GF-D8 (cell line): Measurements from ENCODE around the gene RARRES2.
"Not testable (repeated sequence)": the region's sequence is repeated elsewhere in the genome, so short reads cannot be mapped to it uniquely, and the experiment has no call there.

Experiments
- DNase-seq: peaks from one replicate; lab custom pipeline; 2025; lab: John Stamatoyannopoulos, UW

Gene RARRES2

DNA sequence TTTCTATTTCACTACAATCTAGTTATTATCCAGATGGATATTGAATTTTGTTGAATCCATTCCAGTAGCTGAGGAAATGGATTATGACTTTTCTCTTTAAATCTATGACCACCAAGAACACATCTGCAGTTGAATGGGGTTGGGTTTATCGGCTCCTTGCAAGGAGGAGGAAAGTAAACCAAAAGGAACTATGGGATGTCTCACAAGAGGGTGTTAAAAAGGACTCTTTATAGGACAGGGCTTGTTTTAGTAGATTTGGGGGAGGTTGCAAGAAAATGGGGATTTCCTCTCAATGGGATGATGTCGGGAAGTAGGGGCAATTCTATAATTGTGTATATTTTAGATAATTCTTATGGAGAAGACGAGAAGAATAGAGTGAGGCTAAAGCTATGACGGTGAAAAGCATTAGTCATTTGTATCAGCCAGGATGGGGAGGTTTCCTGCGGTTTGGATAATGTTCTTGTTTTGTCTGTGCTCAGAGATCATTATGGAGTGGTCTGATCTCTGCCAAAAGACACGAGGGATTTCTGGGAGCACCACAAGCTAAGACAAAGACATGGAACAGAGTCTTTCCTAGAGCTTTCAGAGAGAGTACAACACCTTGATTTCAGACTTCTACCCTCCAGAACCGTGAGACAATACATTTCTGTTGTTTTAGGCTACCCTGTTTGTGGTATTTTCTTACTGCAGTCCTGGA lies 23.5 kb downstream of the RARRES2 start:
- no peak for DNase-seq

DNA sequence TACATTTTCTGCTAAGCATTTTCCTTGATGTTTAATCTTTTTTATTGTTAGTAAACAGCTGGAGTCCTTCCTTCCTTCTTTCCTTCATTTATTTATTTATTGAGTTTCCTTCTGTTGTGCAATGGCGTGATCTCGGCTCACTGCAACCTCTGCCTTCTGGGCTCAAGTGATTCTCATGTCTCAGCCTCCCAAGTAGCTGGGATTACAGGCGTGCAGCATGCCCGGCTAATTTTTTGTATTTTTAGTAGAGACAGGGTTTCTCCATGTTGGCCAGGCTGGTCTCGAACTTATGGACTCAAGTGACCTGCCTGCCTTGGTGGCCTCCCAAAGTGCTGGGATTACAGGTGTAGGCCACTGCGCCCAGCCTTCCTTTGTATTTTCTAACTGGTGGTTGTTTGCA lies 24.4 kb downstream of the RARRES2 start:
- not testable (repeated sequence) for DNase-seq

DNA sequence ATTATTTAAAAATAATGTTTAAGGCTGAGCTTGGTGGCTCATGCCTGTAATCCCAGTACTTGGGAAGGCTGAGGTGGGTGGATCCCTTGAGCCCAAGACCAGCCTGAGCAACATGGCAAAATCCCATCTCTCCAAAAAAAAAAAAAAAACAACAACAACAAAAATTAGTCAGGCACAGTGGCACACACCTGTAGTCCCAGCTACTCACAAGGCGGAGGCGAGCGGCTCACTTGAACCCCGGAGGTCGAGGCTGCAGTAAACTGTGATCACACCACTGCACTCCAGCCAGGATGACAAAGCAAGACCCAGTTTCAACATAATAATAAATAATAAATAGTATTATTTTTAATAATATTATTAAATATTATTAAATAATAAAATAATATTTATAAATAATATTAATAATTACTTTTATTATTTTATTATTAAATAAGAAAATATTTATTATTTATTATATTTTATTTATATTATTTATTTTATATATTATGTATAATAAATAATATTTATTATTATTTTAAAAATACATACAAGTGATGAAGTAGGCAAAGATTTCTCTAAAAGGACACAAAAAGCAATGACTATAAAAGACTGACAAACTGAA lies 26.7 kb downstream of the RARRES2 start:
- no peak for DNase-seq

DNA sequence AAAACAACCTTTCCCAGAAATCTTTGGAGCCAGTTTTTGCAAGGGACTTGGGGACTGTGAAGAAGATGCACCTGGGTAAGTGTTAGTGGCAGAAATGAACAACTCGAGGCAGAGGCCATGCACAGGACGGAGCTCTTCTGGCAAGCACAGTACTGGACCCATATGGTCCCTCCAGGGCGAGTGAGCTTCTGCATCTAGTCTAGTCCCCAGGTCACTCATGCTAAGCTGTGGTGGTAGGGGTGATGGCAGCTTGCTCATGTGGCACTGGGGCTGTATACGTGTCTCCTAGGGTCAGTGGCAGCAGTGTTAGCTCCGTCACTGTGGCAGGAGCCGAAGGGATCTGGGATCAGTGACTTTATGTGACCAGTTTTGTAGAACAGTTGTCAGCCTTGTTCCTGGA lies 27.6 kb downstream of the RARRES2 start:
- DNase-seq: no peak

DNA sequence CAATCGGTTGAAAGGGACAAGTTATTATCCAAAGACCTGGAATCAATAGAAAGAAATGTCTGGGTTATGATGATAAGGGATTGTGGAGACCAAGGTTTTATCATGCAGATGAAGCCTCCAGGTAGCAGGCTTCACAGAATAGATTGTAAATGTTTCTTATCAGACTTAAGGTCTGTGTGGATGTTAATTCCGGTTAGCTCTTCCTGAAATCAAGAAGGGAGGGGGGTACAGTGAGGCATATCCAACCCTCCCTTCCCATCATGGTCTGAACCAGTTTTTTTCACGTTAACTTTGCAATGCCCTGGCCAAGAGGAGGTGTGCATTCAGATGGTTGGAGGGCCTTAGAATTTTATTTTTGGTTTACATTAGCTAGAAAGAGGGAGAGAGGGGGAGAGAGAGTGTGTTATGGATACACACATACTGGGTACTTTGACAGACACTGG lies 28.0 kb downstream of the RARRES2 start:
- no peak for DNase-seq

DNA sequence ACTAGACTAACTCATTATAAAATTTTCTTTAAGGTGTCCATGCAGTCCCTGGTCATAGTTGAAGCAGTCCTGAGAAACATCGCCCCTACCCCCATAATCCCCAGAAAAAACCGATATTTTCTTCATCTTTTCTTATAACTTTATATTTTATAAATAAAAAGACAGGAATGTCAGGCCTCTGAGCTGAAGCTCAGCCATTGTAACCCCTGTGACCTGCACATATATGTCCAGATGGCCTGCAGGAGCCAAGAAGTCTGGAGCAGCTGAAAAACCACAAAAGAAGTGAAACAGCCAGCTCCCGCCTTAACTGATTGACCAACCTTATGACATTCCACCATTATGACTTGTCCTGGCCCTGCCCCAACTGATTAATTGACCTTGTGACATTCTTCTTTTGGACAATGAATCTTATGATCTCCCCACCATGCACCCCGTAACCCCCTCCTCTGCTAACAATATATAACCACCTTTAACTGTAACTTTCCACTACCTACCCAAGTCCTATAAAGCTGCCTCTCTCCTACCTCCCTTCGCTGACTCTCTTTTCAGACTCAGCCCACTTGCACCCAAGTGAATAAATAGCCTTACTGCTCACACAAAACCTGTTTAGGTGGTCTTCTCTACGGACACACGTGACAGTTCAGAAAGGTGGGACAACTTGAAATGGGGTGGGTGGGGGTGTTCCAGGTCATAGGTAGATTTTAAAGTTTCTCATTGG lies 28.6 kb downstream of the RARRES2 start:
- not testable (repeated sequence) for DNase-seq

DNA sequence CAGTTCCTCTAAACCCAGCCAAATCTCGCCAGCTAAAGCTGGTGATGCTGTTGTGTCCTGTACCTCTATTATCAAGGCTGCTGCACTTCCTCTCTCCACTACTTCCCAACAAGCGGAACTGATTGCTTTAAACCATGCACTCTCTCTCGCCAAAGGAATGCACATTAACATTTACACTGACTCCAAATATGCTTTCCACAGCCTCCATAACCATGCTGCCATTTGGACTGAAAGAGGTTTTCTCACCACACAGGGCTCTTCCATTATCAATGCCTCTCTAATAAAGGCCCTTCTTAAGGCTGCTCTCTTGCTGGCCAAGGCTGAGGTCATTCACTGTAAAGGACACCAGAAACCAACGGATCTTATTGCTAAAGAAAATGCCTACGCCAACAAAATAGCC lies 29.7 kb downstream of the RARRES2 start:
- DNase-seq: no peak

DNA sequence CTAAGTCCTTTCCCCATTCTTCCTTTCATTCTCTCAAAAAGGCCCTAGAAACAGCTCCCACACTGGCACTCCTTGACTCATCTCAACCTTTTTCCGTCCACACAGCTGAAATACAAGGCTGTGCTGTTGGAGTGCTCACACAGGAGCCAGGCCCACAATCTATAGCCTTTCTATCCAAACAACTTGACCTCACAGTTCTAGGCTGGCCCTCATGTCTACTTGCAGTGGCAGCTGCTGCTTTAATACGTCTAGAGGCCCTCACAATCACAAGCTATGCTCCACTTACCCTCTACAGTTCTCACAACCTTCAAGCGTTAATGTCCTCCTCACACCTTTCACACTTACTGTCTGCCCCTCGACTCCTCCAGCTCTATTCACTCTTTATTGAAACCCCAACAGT lies 30.3 kb downstream of the RARRES2 start:
- no peak for DNase-seq

DNA sequence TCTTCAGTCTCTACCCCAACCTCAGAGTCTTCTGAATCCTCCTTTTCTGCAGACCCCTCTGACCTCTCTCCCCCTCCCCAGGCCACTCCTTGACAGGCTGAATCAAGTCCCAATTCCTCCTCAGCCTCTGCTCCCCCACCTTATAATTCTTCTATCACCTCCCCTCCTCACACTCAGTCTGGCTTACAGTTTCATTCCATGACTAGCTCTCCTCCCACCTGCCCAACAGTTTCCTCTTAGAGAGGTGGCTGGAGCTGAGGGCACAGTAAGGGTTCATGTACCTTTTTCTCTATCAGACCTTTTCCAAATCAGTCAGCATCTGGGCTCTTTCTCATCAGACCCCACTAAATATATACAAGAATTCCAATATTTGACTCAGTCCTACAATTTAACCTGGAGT lies 32.9 kb downstream of the RARRES2 start:
- no peak for DNase-seq

DNA sequence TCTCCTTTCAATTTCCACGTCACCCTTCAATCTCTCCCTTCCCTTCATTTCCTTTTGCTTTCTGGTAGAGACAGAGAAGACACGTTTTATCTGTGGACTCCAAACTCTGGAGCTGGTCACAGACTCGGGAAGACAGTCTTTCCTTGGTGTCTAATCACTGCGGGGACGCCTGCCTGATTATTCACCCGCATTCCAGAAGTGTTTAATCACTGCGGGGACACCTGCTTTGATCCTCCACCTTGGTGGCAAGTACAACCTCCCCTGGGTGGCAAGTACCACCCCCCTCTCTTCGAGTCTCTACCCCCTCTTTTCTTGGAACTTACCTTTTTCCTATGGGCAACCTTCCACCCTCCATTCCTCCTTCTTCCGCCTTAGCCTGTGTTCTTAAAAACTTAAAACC lies 33.5 kb downstream of the RARRES2 start:
- no peak for DNase-seq

DNA sequence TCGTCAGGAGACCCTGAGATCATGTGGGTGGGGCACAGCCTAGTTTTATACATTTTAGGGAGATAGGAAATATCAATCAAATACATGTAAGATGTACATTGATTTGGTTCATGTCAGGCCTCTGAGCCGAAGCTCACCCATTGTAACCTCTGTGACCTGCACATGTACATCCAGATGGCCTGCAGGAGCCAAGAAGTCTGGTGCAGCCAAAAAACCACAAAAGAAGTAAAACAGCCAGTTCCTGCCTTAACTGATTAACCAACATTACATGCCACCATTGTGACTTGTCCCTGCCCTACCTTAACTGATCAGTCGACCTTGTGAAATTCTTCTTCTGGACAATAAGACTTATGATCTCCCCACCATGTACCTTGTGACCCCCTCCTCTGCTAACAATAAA lies 34.3 kb downstream of the RARRES2 start:
- DNase-seq: no peak

DNA sequence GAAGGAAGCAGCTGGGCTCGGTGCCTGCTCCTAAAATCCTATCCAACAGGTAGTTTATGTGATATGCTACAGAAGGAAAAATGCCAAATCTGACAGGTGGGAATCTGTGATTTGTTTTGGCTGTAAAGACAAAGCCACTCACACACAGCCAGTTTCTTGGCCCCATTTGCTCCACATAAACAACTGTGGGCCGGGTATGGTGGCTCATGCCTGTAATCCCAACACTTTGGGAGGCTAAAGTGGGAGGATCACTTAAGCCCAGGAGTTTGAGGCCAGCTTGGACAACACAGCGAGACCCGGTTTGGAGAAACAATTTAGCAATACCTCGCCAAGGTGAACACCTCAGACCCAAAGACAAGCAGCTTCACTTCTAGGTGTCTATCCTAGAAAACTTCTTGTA lies 35.1 kb downstream of the RARRES2 start:
- not testable (repeated sequence) for DNase-seq

DNA sequence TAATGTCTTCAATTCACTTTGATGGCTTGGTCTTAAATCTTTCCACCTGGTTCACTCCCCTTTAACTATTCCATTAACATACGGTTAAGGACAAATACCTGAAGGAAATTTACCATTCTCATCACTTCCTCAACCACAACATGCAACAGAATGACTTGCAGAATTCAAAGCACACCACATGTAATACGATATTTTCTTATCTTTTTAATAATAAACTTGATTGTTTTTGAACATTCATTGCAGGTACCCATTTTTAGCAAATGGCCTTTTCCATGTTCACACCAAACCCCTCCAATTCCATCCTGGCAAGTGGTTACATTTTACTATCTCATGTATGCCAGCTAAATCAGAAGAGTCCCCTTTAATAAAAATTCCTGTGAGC lies 35.5 kb downstream of the RARRES2 start:
- DNase-seq: not testable (repeated sequence)

DNA sequence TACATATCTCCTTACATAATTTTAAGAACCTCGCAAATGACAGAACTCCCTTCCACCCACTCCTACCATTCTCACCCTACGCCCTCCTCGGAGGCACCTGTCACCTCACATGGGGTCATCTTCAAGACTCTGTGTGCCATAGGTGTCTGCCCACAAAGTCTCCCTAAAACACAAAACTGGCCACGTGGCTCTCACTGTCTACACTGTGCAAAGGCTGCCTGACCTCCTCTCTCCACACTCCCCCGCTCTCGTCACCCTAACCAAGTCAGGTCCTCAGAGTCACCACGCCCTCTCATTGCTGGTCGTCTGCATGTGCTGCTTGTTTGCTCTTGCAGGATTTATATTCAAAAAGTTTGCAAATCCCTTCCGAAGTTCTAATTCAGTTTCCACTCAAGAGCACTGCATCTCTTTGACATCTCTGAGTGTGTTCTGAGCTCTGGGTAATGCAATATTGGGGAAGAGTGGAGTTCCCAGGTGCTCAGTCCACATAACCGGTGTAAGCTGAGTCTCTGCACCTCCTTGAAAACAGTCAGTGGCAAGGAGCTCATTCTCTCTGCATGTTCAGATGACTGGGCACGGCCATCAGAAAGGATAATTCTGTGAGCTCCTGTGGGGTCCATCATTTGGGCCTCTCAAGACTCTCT lies 36.0 kb downstream of the RARRES2 start:
- DNase-seq: not testable (repeated sequence)

DNA sequence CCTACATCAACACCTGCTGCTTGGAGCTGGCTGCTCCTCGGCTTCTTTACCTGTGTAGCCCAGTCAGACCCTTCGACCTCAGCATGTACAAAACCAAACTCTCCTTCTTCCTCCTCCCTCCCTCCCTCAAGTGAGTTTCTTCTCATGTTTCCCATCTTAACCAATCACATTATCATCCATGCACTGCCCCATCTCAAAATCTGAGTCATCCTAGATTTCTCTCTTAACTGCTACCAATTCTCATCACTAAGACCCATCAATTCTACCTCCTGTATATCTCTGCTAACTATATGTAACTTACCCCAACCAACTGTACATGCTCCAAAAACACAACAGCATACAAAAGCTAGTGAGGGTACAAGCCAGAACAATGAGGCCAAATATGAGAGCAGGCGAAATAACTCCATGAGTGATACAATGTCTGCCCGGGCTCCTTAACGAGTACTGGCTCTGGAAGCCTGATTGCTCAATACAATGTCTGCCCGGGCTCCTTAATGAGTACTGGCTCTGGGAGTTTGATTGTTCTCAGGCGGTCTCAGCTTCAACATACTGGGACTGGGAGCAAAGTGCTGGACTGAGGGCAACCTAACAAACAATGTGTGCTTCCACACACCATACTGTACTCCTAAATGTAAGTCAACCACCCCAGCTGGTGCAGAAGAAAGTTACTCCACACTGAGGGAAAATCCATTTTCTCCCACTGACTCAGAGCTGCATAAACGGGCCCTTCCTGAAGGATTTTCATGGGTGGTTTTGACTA lies 36.8 kb downstream of the RARRES2 start:
- DNase-seq: not testable (repeated sequence)

DNA sequence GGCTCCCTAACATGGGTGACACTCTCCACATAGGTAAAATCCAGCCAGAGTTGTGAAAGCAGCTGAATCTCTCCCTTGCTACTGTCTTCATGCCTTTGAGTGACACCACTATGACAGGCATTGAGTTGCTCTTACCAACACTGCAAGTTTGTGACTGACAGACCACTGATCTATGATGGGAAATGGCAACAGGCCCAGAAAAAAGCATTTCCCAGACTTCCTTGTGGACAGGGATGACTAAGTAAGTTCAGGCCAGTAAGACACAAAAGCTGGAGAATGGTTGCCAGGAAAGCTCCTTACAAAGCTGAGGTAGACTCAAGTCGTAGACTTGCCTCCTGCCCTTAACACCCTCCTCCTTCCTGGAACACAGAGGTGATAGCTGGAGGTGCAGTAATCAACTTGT lies 38.5 kb downstream of the RARRES2 start:
- DNase-seq: not testable (repeated sequence)

DNA sequence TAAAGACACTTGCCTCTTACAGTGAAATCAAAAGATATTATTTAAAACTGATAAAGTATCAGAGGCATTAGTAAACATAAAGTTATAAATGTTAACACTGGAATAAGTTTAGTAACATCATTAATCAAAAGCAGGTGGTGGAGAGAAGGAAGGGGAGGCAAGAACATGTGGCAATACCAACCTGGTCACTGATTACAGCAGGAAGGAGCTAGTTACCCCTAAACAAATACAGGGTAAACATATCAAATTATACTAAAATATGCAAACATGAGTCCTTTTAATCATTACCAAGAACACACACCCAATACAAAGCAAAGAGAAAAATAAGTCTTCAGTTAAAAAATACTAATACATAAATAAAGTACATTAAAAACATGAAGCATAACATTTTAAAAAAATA lies 43.5 kb downstream of the RARRES2 start:
- DNase-seq: not testable (repeated sequence)

DNA sequence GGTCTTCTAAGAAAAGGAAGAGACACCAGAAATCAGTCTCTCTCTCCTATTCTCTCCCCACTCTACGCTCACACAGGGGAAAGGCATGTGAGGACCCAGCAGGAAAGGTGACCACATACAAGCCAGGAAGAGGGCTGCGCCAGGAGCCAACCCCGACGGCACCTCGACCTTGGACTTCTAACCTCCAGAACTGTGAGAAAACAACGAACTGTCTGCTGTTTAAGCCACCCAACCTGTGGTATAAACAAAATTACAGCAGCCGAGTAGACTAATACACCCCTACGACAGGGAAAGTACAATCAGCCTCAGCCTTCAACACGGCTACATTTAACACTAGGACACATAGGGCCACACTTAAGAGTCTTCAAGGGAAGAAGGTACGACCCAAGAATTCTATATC lies 44.6 kb downstream of the RARRES2 start:
- DNase-seq: not testable (repeated sequence)

DNA sequence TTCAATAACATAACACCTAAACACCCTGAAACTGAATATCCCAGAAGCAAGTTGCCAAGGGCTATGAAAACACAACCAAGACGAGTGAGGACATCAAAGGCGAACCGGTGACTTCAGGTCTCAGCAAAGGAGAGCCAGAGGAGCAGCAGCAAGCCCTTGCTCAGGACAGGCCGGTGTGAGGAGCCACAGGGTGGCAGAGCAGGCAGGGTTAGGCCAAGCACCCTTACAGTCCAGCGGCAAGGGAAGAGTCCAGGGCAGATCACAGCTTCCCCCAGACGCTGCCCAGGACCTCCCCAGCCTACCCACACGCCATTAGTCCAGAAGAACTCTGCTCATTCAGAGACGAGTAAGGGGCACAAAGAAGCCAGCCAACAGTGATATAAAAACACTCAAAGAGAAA lies 45.8 kb downstream of the RARRES2 start:
- not testable (repeated sequence) for DNase-seq

DNA sequence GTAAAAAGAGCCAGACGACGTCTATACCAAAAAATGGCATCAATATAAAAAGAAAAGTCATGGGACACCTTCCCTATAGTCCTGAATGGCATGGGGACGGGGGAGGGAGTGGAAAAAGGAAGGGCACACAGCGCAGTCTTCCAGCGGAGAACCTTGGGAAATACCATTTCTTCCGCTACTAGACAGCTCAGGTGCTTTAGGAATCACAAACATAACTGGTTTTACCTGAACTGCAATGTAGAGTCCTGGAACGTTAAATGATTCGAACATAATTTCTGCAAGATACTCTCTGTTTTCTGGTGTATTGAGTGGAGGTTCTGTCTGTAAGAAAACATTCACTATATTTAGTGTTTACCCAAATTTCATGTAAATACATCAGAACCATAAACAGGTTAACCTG lies 46.4 kb downstream of the RARRES2 start:
- not testable (repeated sequence) for DNase-seq

DNA sequence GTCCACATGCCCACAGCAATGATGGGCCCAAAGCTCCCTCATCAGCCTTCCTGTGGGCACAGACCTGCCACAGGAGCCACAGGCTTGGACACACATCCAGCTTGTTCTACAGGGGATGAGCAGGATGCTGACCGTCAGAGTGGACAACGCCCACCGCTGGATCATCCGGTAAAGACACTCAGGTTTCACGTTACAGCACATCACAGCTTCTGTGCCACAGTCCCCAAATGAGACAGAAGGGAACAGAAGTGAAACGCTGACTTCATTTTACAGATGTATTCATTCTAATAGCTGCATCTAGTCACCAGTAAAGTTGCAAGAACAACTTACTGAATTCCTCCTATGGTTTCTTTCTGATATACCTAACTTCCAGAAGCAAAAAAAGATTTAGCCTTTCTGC lies 51.1 kb downstream of the RARRES2 start:
- DNase-seq: not testable (repeated sequence)

DNA sequence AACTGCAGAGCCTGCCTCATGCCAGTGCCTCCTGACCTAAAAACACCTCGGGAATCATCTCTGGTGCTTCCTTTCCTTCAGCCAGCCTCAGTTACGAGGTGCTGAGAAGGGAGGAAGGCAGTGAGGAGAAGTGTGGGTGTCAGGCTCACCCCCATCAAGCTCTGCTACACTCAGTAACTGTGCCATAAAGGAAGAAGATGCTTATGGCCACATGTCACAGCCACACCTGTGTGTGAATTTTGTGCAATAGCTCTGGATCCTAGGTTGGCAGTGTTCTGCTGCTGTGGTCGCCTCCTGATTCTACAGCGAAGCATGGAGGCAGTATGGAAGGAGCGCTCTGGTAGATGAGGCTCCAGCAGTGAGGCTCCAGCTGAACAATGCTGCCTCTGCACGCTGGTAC lies 52.6 kb downstream of the RARRES2 start:
- not testable (repeated sequence) for DNase-seq
